HEK293 (cell line): ENCODE results near the gene RETN.

Experiments used
- CTCF ChIA-PET: fragments of 350-600 bp; formaldehyde crosslinking; extraction: SDS; loops from one replicate; lab custom pipeline; 2021; ENCODE audit warnings: antibody characterized with exemption; lab: Yijun Ruan, JAX
- POLR2A ChIA-PET: fragments of 300-600 bp; formaldehyde crosslinking; extraction: SDS; loops from one replicate; lab custom pipeline; 2020; ENCODE audit warnings: antibody characterized with exemption, inconsistent platforms; lab: Yijun Ruan, JAX
- H3K27ac ChIP-seq: fragments of 200-500 bp; sonication (Bioruptor generic); 2 replicates; pipeline ENCODE4 v1.5.1; 2014; ENCODE audit warnings: low read depth, low read length, control low read depth, inconsistent platforms; ENCODE audit errors: extremely low read depth
- H3K36me3 ChIP-seq, 2 experiments: fragments of 200-500 bp in 1 of 2; sonication (Bioruptor generic) in 1 of 2; 1 replicate in 1 of 2; 2 replicates in 1 of 2; pipeline ENCODE4 v1.5.1; 2014 to 2017; ENCODE audit warnings: inconsistent platforms in 2 of 2, low read length in 2 of 2; ENCODE audit not compliant: control insufficient read depth in 2 of 2, insufficient read depth in 1 of 2
- H3K4me1 ChIP-seq: fragments of 200-500 bp; sonication (Bioruptor generic); 2 replicates; pipeline ENCODE4 v1.5.1; 2014; ENCODE audit warnings: mild to moderate bottlenecking, low read length, inconsistent platforms; ENCODE audit not compliant: control insufficient read depth, insufficient read depth
- H3K4me3 ChIP-seq: 2 replicates; pipeline ENCODE4 v1.5.1; 2011; ENCODE audit warnings: low read depth, mild to moderate bottlenecking, control low read depth, low read length, moderate library complexity
- H3K9me3 ChIP-seq: fragments of 200-500 bp; sonication (Bioruptor generic); 2 replicates; pipeline ENCODE4 v1.5.1; 2014; ENCODE audit warnings: low read depth, low read length, inconsistent platforms; ENCODE audit not compliant: control insufficient read depth, insufficient read depth
- EGR2 ChIP-seq: fragments of 450-650 bp; formaldehyde crosslinking; IDR thresholded peaks from 2 replicates; pipeline ENCODE4 v1.5.1; 2016; ENCODE audit warnings: low read depth, missing biosample characterization, missing genetic modification characterization
- FEZF1 ChIP-seq: fragments of 450-650 bp; formaldehyde crosslinking; IDR thresholded peaks from 2 replicates; pipeline ENCODE4 v1.5.1; 2016; ENCODE audit warnings: missing biosample characterization, missing genetic modification characterization
- KLF1 ChIP-seq: fragments of 450-650 bp; formaldehyde crosslinking; IDR thresholded peaks from 2 replicates; pipeline ENCODE4 v1.5.1; 2016; ENCODE audit warnings: missing biosample characterization, missing genetic modification characterization
- KLF7 ChIP-seq: fragments of 450-650 bp; formaldehyde crosslinking; IDR thresholded peaks from 2 replicates; pipeline ENCODE4 v1.5.1; 2016; ENCODE audit warnings: missing biosample characterization, missing genetic modification characterization, borderline replicate concordance
- KLF9 ChIP-seq: fragments of 450-650 bp; formaldehyde crosslinking; IDR thresholded peaks from 2 replicates; pipeline ENCODE4 v1.5.1; 2016; ENCODE audit warnings: missing biosample characterization, missing genetic modification characterization, low read depth
- SETDB1 ChIP-seq: IDR thresholded peaks from one replicate; pipeline ENCODE4 v1.6.1; 2017; ENCODE audit warnings: mild to moderate bottlenecking, low read length, moderate library complexity, mixed read lengths; ENCODE audit not compliant: insufficient read length
- SP2 ChIP-seq: fragments of 450-650 bp; formaldehyde crosslinking; IDR thresholded peaks from 2 replicates; pipeline ENCODE4 v1.5.1; 2016; ENCODE audit warnings: missing biosample characterization, missing genetic modification characterization
- SP3 ChIP-seq: fragments of 450-650 bp; formaldehyde crosslinking; IDR thresholded peaks from 2 replicates; pipeline ENCODE4 v1.5.1; 2016; ENCODE audit warnings: missing biosample characterization, missing genetic modification characterization
- ZBTB20 ChIP-seq: fragments of 450-650 bp; formaldehyde crosslinking; IDR thresholded peaks from 2 replicates; pipeline ENCODE4 v1.5.1; 2016; ENCODE audit warnings: missing biosample characterization, missing genetic modification characterization
- ZFHX2 ChIP-seq: fragments of 450-650 bp; formaldehyde crosslinking; conservative IDR thresholded peaks from 2 replicates; pipeline ENCODE4 v1.5.1; 2016; ENCODE audit warnings: missing biosample characterization, missing genetic modification characterization
- ZNF202 ChIP-seq: fragments of 450-650 bp; formaldehyde crosslinking; IDR thresholded peaks from 2 replicates; pipeline ENCODE4 v1.5.1; 2016; ENCODE audit warnings: missing biosample characterization, missing genetic modification characterization, borderline replicate concordance
- ZNF221 ChIP-seq: fragments of 450-650 bp; formaldehyde crosslinking; IDR thresholded peaks from 2 replicates; pipeline ENCODE4 v1.5.1; 2017; ENCODE audit warnings: missing biosample characterization, missing genetic modification characterization, borderline replicate concordance
- ZNF335 ChIP-seq: fragments of 450-650 bp; formaldehyde crosslinking; conservative IDR thresholded peaks from 2 replicates; pipeline ENCODE4 v1.5.1; 2016; ENCODE audit warnings: missing biosample characterization, missing genetic modification characterization
- ZNF350 ChIP-seq: fragments of 450-650 bp; formaldehyde crosslinking; IDR thresholded peaks from 2 replicates; pipeline ENCODE4 v1.5.0; 2017; ENCODE audit warnings: missing biosample characterization, mild to moderate bottlenecking, missing genetic modification characterization
- ZNF366 ChIP-seq: fragments of 450-650 bp; formaldehyde crosslinking; conservative IDR thresholded peaks from 2 replicates; pipeline ENCODE4 v1.5.1; 2016; ENCODE audit warnings: missing biosample characterization, missing genetic modification characterization
- ZNF548 ChIP-seq: fragments of 450-650 bp; formaldehyde crosslinking; IDR thresholded peaks from 2 replicates; pipeline ENCODE4 v1.5.1; 2016; ENCODE audit warnings: missing biosample characterization, missing genetic modification characterization
- ZNF610 ChIP-seq: fragments of 450-650 bp; formaldehyde crosslinking; IDR thresholded peaks from 2 replicates; pipeline ENCODE4 v1.5.1; 2016; ENCODE audit warnings: missing biosample characterization, missing genetic modification characterization, borderline replicate concordance
- ZNF621 ChIP-seq: fragments of 450-650 bp; formaldehyde crosslinking; IDR thresholded peaks from 2 replicates; pipeline ENCODE4 v1.5.1; 2017; ENCODE audit warnings: missing biosample characterization, missing genetic modification characterization
- ZNF707 ChIP-seq: fragments of 450-650 bp; formaldehyde crosslinking; IDR thresholded peaks from 2 replicates; pipeline ENCODE4 v1.5.1; 2016; ENCODE audit warnings: missing biosample characterization, missing genetic modification characterization
- ZNF76 ChIP-seq: fragments of 450-650 bp; formaldehyde crosslinking; IDR thresholded peaks from 2 replicates; pipeline ENCODE4; 2016; ENCODE audit warnings: low read depth, missing biosample characterization, missing genetic modification characterization, borderline replicate concordance
- ZNF768 ChIP-seq: fragments of 450-650 bp; formaldehyde crosslinking; IDR thresholded peaks from 2 replicates; pipeline ENCODE4 v1.5.1; 2018; ENCODE audit warnings: missing biosample characterization, mild to moderate bottlenecking, missing genetic modification characterization
- ZNF776 ChIP-seq: fragments of 450-650 bp; formaldehyde crosslinking; IDR thresholded peaks from 2 replicates; pipeline ENCODE4 v1.5.0; 2017; ENCODE audit warnings: missing biosample characterization, missing genetic modification characterization, borderline replicate concordance
- TF ChIP-seq, protein P1 (sequence below): fragments of 450-650 bp; formaldehyde crosslinking; IDR thresholded peaks from 2 replicates; pipeline ENCODE4 v1.5.1; 2016; ENCODE audit warnings: missing biosample characterization, missing genetic modification characterization, low read depth
- TF ChIP-seq, protein P2 (sequence below): fragments of 450-650 bp; formaldehyde crosslinking; IDR thresholded peaks from 2 replicates; pipeline ENCODE4; 2016; ENCODE audit warnings: missing biosample characterization, missing genetic modification characterization

Gene RETN

DNA sequence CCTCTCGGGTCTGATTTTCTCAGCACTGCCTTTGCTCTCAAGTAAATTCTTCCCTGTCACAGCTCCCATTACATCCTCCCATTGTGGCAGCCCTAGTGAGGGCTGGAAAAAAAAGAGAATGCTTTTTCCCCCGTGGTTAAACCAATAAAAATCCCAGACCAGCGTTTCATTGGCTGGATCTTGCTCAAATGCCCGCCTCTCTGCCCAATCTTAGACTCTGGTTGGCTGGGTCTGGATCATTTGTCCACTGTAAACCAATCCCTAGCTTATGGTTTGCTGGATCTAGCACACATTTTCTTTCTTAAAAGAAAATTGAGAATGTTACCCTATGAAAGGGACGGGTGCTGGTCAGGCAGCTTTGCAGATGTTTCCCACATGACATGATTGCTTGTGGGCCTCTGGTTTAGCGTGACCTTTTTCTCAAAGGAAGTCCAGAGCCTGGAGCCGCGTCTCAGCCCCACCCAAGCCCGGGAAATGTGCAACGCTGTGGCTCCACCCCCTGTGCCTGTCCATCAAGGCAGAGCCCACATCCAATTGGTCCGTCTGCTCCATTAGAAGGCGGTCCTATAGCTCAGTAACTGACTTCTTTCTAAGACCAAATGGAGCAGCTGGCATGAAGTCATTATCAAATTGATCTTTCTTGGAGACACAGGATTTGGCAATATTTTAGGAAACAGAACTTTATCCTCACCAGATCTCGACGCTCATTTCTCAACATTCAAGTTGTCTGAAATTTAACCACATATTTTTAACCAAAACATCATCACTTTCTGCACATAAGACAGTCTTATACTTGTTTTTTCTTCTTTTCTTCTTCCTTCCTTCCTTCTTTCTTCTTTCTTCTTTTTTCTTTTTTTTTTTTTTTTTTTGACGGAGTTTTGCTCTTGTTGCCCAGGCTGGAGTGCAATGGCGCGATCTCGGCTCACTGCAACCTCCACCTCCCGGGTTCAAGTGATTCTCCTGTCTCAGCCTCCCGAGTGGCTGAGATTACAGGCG is 5.5 kb downstream of the RETN start:
- Histone ChIP-seq H3K36me3 (no peaks in the 10 kb centered on the region), H3K9me3 (no peaks in the 10 kb centered on the region), H3K4me1 (no peaks in the 10 kb centered on the region), H3K4me3 (no peak overlapping the region), H3K27ac (no peak overlapping the region)
- ChIA-PET POLR2A (interaction anchor here (0.7 kb wide), 2 partner anchors 41 to 566 kb away, joined by 4 to 6 read pairs; partner anchors contain the start of gene PCP2), CTCF (interaction anchor here (1.5 to 1.7 kb wide), 2 partner anchors 23 to 106 kb away, joined by 5 to 6 read pairs; no protein-coding TSS in a partner anchor)
- TF ChIP-seq ZNF776 (tag by site-specific recombination) (no peak), SP3 (tag by site-specific recombination) (peak; percentile 50), ZBTB20 (tag by site-specific recombination) (peak; percentile 54; the same call in 1 of the 2 replicates), ZNF335 (tag by site-specific recombination) (0 out of 2 replicates have a peak, but pooled peaks have one; percentile 19), ZNF366 (tag by site-specific recombination) (peak; percentile 64), ZNF350 (tag by site-specific recombination) (peak; percentile 88), FEZF1 (tag by site-specific recombination) (peak; percentile 59), ZNF621 (peak; percentile 75; the same call in 1 of the 2 replicates), ZNF548 (tag by site-specific recombination) (no peak), SP2 (tag by site-specific recombination) (peak; percentile 67), SETDB1 (peak; percentile 67)

DNA sequence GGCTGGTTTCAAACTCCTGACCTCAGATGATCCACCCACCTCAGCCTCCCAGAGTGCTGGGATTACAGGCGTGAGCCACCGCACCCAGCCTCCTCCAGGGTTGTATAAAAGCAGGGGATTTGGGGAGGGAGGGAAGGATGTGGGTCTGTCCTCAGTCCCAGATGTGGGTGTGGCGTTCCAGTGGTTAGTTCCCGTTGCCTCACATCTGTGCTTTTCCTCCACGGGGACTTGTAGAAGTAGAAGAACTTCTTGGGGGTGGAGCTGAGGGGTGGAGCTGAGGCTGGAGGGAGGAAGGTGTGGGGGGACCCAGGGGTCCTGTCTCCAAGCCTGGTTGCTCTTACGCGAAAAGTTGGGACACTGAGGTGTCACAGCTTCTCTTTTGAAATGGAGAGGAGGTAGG is 7.5 kb downstream of the RETN start:
- H3K9me3 ChIP-seq: no peaks in the 10 kb centered on the region
- H3K27ac ChIP-seq: no peak overlapping the region
- H3K36me3 ChIP-seq: no peaks in the 10 kb centered on the region
- no peaks in the 10 kb centered on the region for H3K4me1 ChIP-seq
- H3K4me3 ChIP-seq: no peak overlapping the region
- TF ChIP-seq KLF9 (tag by site-specific recombination) (0 out of 2 replicates have a peak, but pooled peaks have one; percentile 12), KLF1 (tag by site-specific recombination) (0 out of 2 replicates have a peak, but pooled peaks have one; percentile 23)
- TF ChIP-seq, protein P1, sequence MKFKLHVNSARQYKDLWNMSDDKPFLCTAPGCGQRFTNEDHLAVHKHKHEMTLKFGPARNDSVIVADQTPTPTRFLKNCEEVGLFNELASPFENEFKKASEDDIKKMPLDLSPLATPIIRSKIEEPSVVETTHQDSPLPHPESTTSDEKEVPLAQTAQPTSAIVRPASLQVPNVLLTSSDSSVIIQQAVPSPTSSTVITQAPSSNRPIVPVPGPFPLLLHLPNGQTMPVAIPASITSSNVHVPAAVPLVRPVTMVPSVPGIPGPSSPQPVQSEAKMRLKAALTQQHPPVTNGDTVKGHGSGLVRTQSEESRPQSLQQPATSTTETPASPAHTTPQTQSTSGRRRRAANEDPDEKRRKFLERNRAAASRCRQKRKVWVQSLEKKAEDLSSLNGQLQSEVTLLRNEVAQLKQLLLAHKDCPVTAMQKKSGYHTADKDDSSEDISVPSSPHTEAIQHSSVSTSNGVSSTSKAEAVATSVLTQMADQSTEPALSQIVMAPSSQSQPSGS: no peak
- POLR2A ChIA-PET: no interaction called here
- CTCF ChIA-PET: interaction anchor here (0.9 to 1.6 kb wide), 3 partner anchors 24 to 146 kb away, joined by 3 to 5 read pairs (median 3); no protein-coding TSS in a partner anchor

DNA sequence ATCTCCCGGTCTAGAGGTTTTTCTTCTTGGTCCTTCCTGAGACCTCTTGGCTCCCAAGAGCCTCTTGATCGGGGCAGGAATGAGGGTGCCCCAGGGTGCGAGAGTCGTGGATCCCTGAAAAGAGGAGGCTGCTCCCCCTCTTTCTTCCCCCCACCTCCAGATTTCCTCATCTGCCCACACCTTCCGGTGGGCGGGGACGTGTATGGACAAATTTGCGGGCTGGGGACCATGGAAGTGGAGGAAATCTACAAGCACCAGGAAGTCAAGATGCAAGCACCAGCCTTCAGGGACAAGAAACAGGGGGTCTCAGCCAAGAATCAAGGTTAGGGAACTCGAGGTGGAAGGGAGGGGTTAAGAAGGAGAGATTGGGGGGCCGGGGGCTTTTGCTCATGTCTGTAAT is 8.0 kb downstream of the RETN start, which contains the start of gene MCEMP1:
Gene MCEMP1, plus strand, starts transcription at position 237 of the 400 bp plus-strand sequence. Its CDS starts 31 bp downstream, at position 268.
- ChIA-PET POLR2A (no interaction called here), CTCF (interaction anchor here (1.6 kb wide), 1 partner anchor 25 kb away, joined by 5 read pairs; no protein-coding TSS in a partner anchor)
- Histone ChIP-seq H3K27ac (no peak within 1 kb of the TSS), H3K9me3 (no peaks in the 10 kb centered on the region), H3K4me1 (no peaks in the 10 kb centered on the region), H3K4me3 (no peak within 1 kb of the TSS), H3K36me3 (no peaks in the 10 kb centered on the region)
- TF ChIP-seq, protein P2, sequence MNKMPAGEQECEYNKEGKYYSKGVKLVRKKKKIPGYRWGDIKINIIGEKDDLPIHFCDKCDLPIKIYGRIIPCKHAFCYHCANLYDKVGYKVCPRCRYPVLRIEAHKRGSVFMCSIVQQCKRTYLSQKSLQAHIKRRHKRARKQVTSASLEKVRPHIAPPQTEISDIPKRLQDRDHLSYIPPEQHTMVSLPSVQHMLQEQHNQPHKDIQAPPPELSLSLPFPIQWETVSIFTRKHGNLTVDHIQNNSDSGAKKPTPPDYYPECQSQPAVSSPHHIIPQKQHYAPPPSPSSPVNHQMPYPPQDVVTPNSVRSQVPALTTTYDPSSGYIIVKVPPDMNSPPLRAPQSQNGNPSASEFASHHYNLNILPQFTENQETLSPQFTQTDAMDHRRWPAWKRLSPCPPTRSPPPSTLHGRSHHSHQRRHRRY: no peak
- TF ChIP-seq SETDB1: no peak
- TF ChIP-seq KLF7 (tag by site-specific recombination): no peak
- TF ChIP-seq ZNF707 (tag by site-specific recombination): no peak
- TF ChIP-seq EGR2 (tag by site-specific recombination): peak; percentile 46; the same call in 1 of the 2 replicates
- TF ChIP-seq ZNF76 (tag by site-specific recombination): no peak
- TF ChIP-seq ZNF202 (tag by site-specific recombination): no peak
- TF ChIP-seq ZNF221: no peak
- TF ChIP-seq ZFHX2 (tag by site-specific recombination): peak; percentile 58
- TF ChIP-seq ZNF768 (tag by site-specific recombination): no peak
- no peak for TF ChIP-seq ZNF610 (tag by site-specific recombination)
- TF ChIP-seq, all 188 proteins: peak for 2
